HG03354 (cell line): ENCODE results near the gene AMN1.

ENCODE experiments used
- ATAC-seq: cut with Tn5 transposase; IDR thresholded peaks from one replicate; pipeline ENCODE4 v1.9.1; 2021; ENCODE audit warnings: mild to moderate bottlenecking; ENCODE audit not compliant: unreplicated experiment, poor library complexity, severe bottlenecking

The AMN1 gene

DNA sequence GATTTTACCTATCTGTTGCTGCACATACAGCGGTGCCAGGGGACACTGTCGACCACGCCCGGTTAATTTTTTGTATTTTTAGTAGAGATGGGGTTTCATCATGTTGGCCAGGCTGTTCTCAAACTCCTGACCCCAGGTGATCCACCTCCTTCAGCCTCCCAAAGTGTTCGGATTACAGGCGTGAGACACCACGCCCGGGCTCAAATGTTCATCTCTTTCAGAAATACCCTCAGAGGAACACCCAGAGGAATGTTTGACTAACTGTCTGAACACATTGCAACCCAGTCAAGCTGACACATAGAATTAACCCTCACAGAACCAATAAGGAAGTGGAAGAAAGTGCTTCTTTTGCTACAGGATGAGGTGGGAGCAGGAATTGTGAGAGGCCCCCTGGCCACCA is 84.3 kb downstream of the AMN1 start:
- no peak for ATAC-seq

DNA sequence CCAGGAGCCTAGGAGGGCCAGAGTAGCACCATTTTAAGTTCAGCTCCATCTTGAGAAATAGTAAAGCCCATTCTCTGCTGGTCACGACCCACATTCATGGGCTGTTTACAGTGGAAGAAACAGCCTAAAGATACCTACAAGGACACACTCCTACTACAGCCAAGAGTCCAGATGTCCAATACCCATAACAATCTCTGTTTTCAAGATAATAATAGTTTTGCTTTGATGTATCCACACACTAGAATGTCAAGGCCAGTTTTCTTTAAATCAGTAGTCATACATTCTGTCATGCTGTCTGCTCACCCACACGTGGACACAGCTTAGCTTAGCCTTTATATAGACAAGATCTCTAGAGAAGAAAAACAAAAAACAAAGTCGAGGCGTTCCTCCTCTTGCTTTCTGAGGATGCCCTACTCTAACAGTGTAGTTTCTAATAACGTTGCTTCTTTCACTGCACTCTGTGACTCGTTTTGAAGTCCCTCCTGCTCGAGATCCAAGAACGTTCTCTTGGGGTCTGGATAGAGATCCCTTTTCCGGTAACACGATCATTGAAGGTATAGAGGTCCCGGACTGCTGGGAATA is 87.2 kb downstream of the AMN1 start:
- ATAC-seq = no peak

GRCh38 chr12:31634620-31635019 is 94.2 kb downstream of the AMN1 start:
- ATAC-seq = no peak

- ATAC-seq = no peak
These were observed 95.4 kb downstream of the AMN1 start for GRCh38 chr12:31633464-31633863.

GRCh38 chr12:31631809-31632208 is 97.0 kb downstream of the AMN1 start:
- no peak for ATAC-seq

- no peak for ATAC-seq
These were observed 97.6 kb downstream of the AMN1 start for GRCh38 chr12:31631023-31631724.

- no peak for ATAC-seq
These were observed 98.8 kb downstream of the AMN1 start for GRCh38 chr12:31629756-31630732.

DNA sequence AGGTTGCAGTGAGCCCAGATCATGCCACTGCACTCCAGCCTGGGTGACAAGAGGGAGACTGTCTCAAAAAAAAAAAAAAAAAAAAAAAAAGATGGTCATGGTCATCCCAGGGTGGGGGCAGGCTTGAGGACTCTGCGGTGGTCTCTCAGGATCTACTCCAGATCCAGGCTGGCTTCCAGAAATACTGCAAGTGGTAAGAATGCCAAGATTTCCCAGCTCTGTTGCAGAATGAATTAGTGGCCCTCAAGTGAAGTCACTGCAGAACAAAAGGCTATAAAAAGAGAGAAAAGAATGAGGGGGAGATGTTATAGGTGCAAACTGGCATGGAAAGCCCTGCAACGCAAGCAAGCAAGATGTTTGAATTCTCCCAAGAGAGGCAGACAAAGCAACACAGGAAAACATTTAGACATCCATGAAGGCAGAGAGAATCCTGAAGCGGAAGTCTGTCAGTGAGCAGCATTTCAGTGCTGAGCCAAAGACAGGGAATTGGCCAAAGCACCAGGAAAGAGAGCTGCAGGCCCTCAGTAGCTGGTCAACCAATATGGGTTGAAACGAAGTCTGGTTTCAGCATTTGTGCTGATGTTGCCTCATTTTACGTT is 101.3 kb downstream of the AMN1 start:
- no peak for ATAC-seq

GRCh38 chr12:31626270-31626995 is 102.4 kb downstream of the AMN1 start:
- no peak for ATAC-seq

DNA sequence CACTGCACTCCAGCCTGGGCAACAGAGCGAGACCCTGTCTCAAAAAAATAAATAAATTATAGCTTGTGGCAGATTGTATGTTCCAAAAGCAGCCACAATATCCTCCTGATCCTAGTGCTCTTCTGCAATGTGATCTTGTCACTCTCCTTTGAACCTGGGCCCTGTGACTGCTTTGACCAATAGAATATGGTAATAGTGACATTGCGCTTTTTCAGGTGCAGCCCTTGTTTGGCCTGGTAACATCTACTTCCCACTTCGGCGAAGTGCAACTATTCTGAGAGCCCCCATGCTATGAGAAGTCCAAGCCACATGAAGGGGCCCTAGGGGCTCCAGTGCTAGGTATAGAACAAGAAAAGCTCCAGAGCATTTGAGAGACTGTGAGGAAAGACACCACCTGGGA is 106.8 kb downstream of the AMN1 start:
- ATAC-seq = no peak
